T-helper 9 cell (primary cell): ENCODE results near the gene PEPD.

Source experiments
- DNase-seq: peaks from one replicate; pipeline ENCODE4 v3.0.0-alpha.2; 2020

The PEPD gene

DNA sequence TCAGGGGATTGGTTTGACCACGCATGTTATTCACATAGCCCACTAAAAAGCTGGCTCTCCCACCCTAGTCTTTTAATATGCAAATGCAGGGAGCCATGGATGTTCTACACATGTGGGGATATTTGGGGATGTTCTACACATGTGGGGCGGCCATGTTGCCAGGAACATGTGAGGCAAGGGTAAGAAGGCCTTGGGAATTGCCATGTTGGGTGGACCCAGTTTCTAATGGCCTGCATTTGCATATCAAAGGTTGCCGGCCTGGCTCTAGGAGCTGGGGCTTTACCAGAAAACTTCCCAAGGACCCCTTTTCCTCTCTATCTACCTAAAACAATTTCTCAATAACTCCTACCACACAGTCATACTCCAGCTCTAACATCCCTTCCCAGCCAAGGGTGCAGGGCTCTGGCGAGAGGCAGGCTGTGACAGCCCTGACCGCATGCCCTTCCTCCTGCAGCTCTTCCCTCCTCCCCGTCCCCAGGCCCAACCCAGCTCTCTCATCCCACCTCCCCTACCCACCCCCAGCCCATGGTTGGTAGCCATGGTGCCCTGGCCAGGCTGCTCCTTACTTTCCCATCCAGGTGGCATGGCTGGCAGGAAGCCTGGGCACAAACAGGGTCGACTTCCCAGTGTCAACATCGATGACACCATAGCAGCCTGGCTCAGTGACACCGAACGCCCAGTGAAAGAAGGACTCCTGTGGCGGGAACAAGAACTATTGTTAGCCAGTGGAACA is 11.0 kb downstream of the PEPD start:
- DNase-seq = no peak

DNA sequence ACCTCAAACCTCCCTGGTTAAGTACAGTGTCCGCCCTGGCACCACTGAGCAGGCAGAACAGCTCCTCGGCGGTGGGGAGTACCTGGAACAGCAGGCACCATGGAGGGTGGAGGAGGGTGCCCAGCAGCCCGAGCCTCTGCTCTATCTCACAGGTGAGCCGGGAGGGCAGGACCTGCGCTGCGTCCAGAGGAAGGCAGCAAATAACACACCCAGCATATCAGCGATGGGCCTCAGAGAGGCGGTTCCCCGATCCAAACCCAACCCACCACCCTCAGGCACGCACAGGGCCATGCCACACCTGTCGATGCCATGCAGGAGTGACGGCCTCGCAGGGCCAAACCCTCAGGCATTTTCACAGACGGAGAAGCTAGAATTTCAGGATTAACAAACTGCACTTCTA is 11.8 kb downstream of the PEPD start:
- DNase-seq = no peak

DNA sequence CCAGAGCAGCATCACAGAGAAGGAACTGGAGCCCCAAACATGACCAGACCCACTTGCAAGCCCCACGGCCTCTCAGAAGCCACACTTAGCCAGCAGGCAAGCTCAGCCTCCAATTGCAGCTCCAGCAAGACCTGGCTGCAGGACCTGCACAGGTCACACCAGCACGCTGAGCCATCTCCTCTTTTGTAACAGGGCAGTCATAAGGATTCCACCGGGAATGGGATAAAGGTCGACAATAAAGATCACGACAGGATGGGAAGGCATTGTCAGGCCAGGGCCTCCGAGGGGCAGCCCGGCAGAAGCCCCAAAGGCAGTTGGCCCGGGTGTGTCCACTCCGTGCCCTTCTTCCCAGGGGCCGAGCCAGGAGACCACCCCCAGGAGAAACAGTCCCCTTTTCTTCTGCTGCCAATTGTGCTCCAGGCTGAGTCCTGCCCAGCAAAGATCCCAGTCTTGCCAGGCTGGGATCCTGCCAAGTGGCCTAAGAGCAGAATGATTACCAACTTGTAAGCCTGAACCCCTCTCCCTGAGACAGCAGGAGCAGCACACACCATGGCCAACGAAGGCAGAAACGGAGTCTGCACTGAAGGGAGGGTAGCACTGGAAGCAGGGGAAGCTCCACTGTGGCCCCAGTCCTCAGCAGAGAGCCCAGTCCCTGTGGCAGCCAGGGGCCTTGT is 12.5 kb downstream of the PEPD start:
- no peak for DNase-seq

DNA sequence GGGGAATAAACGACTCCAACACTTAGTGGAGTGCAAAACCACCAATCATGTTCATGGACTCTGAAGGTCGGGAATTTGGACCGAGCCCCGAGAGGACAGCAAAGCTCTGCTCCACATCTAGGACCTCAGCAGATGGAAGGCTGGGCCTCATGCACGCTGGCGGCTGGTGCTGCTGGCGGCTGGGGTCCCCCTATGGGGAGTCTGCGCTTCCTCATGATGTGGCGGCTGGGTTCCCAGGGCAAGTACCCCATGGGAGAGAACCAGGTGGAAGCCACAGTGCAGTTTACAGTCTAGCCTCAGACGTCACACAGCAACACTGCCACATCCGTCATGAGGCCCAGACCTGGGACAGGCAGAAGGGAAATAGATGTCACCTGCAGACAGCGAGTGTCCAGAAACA is 13.2 kb downstream of the PEPD start:
- DNase-seq = no peak

DNA sequence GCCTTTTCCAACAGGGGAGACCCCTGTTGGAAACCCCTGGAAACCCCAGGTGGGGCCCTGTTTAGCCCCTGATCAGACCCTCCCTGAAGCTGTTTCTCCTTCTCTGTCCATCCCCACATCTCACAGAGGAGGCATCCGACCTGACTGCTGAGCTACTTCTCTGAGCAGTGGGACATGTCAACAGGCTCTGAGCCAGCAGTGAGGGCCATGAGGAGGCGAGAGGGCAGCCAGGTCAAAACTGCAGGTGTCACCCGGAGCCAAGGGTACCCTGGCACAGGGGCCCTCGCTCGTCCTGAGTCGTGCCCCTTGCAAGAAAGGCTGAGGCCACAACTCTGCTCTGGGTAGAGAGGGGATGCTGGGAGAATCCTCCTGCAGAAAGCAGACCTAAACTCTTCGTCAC is 13.6 kb downstream of the PEPD start:
- DNase-seq = no peak

DNA sequence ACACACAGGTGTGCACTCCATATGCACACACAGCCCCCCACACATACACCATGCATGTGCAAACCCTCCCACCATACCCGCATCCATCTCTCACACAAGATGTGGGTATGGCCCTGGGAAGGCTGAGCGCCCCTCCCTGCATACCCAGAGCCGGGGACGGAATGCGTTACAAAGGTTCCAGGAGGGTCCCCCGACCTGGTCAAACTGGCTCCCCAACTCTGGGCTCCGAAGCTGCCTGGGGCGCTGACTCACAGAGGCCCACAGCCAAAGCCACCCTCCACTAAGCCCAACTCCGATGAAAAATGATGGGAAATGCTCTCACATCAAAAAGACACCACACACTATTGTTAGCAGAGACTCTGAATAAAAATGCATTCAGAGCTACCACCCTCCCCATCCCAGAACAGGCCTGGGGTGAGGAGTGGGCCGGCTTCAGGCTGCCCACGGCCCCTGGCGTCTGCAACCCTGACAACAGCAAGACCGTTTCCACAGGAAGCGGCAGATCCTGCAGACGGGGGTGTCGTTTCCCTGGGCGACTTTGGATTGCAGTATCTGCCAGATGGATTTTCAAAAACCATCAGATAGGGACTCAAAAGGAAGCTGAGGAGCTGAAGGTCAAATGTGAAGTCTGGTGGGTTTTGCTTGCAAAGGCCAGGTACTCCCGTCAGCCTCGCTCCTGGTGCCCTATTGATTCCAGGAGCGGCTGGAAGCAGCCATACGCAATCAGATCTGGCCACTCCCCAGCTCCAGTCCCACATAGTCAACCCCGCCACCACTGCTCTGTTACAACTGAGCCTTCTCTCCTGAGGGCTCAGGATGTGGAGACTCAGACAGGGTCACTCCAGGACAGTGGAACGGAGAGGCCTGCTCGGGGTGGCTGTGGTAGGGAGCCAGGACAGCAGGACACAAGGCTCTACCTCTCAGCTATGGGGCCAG is 14.3 kb downstream of the PEPD start:
- DNase-seq = no peak

DNA sequence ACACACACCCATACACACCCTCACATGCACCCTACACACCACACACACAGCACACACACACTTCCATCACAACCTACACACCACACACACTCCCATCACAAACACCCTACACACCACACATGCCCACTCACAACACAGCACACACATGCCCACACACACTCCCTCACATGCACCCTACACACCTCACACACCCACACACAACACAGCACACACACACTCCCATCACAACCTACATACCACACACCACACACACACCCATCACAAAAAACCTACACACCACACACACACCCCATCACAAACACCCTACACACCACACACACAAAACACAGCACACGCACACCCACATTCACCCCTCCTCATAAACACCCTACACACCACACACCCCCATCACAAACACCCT is 15.1 kb downstream of the PEPD start:
- DNase-seq = no peak

DNA sequence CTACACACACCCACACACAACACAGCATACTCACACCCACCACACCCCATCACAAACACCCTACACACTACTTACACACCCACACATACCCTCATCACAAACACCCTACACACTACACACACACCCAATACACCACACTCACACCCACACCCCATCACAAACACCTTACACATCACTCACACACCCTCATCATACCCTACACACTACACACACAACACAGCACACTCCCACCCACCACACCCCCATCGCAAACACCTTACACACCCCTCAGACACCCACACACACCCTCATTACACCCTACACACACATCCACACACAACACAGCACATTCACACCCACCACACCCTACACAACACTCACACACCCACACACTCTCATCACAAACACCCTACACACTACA is 15.8 kb downstream of the PEPD start:
- DNase-seq = no peak

DNA sequence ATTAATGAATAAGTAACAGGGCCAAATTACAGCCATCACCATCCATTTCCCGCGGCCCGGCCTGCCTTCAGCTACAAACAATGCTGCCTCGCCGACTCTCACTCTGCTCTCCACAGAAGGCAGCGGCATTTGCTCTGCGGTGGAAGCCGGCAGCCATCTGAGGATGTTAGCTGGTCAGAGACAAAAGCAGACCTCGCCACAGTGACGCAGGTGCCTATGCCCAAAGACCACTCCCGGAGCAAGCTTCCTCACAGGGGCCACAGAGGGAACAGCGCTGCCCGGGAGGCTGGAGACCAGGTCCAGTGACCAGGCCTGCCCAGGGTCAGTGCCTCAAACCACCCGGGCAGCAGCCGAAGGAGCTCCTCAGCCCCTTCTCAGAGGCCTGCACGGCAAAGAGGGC is 16.4 kb downstream of the PEPD start:
- DNase-seq = no peak

DNA sequence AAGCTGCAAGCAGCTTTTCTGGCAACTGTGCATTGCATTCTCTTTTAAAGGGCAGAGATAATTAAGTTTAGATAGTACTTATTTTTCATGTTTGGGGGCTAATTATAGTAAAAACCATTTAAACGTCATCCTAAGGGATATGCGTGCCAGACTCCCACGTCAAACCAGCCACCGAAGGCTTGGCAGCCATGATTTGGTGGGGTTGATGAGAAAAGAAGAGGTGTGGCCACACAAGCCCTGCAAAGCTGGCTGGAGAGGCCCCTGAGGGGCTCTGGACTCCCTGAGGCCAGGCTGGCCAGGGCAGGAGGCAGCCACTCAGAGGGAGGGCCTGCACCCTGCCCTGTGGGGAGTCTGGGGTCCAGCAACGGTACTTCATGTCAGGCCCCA is 17.5 kb downstream of the PEPD start:
- DNase-seq = no peak

DNA sequence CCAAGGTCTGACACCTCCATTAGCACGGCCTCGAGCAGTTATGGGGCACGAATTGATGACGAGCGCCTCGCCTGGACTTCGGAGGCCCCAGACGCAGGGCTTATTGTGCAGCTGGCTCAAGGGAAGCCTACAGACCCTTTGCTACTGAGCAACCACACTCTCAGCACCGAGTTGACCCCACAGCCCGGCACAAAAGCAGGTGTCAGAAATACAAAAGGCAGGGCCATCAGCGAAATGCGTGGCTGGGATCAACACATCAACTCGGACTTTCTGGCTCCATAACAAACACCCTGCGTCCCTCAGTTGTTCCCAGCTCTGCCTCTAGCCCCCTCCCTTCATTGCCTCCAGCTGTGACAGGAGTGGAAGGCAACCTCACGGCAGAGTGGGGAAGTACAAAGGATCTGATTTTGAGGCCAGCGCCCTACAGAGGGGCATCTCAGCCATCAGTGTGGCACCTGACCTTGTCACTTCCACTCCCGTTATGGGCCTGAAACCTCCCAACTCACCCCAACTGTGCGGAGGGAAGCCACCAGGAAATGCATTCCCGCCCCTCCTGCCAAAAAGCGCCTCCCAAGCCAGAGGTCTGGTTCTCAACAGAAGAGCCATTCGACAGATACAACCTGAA is 18.0 kb downstream of the PEPD start:
- no peak for DNase-seq

DNA sequence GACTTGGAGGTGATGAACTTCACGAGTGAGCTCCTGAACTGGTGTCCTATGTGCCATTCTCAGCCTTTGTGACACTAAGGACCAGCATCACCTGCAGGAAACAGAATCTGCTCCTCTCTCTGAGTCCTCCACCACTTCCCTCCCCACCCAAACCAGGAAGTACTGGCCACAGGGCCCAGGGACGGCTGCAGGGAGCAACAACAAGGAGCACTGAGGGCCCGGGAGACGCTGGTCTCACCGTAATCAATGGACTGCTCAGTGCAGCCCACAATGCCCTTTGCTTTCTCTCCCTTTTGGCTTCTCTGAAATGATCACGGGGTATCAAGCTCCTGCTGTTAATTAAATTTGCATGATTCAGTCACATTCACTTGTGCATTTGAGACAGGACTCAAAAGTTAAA is 18.6 kb downstream of the PEPD start:
- no peak for DNase-seq

DNA sequence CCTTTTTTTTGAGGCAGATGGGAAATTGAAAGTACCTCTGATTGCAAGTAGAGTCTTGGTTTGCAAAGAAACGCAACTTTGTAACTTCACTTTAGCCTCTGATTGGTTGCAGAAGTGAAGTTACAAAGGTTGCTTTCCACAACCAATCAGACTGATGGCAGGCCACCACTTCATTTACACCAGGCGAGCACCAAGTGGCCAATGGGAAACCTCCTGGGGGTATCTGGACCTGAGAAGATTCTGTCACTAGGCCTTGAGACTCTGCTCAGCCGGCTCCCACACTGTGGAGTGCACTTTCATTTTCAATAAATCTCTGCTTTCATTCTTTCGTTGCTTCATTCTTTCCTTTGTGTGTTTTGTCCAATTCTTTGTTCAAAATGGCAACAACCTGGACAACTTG is 19.1 kb downstream of the PEPD start:
- no peak for DNase-seq

DNA sequence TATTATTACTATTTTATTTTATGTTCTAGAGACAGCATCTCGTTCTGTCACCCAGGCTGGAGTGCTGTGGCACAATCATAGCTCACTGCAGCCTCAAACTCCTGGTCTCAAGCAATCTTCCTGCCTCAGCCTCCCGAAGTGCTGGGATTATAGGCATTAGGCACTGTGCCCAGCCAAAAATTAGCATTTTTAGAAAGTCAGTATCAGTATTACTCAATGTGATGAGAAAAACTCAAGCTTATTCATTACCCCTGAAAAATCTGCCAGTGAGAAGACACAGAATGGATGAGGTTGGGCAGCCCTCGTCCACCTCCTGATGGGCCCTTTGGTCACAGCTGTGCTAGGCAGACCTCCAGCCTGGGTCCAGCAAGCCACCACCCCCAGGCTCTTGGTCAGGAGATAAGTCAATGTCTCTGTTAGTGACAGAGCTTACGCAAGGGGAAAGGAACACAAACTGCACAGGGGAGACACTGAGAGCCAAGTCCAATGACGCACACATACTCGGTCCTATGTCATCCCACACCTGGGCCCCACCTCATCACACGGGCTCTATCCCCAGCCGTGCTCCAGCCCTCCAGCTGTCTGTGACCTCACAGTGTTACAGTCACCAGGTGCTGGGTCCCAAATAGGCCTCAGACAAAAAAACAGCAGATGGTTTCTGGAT is 19.8 kb downstream of the PEPD start:
- DNase-seq = no peak

DNA sequence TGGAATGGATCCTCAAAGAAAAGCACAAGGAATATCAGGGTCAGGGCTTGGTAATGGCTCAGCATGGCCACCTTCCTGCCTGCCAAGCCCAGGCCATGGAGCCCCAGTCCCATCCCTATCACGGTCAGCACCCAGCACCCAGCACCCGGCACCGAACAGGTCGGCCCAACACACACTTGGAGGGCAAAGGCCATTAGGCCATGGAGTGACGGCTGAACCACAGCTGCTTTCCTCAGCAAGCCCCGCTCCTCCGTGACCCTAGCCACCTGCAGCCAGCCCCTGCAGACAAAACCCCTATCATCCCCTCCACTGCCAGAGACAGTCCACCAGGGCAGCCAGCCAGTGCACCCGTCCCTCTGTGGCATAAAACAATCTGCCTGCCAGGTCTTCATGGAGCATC is 20.6 kb downstream of the PEPD start:
- no peak for DNase-seq

DNA sequence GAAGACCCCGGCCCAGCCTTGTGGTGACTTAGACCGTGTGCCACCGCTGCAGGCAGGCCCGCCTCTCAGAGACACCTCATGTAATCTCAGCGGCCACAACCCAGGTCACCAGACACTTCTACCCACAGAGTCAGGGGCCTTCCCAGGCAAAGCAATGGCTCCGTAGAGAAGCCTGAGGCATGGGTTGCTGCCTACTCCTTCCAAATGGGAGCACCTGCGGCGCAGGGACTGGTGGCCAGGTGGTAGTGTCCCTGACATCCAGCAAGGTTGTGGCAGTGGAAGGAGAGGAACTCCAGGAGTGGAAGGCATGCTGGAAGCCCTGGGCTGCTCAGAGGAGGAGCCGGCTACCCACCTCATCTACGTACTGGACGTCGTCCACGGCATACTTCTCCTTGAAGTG is 21.0 kb downstream of the PEPD start:
- DNase-seq = no peak

DNA sequence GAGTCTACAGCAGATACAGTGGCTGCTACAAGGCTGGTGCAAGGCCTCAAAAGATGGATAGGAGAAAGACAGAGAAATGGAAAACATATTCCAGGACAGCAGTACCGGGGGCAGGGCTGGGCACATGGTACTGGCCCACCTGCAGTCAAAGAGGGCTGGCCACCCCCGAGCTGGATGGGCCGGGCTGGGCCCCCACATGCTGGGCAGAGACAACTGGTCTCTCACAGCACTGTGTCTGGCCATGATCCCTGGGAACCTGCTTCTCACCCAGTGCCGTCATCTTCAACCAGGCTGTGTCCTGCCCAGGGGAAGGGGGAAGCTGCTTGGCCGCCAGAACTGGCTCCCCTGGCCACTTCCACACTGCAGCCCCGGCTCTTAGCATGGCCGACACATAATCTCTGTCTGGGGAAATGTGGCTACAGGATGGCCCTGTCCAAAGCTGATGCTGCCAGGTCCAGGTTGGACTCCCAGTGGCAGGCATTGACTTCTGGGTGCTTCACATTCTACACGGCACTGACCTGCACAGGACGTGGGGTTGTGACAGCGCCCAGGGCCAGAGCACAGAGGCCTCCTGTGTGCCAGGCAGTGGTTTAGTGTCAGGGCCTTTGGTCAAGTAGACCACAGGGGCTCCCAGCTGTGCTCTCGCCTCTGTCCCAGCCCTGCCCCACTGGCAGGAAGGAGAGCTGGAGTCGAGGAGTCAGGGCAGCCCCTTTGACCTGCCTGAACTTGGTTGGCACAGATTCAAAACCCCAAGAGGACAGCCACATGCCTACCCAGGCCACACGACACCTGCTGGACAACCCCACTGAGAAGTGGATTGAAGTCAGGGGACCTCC is 21.7 kb downstream of the PEPD start:
- no peak for DNase-seq

DNA sequence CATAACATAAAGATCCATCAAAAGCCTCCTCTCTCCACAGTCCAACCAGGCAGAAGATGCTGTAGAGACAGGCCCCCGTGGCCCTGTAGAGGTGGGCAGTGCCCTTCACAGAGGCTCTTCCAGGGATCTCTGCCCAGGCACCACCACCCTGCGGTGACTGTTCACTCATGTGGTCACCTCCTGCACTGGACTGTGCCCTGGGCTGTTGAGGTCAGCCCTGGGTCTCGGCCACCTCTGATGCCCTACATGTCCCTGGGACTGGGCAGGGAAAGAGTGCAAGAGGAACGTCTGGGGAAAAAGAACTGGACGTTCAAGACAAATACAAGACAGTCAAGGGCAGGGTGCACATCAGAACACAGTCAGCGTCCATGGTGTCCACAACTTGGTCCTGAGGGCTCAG is 22.3 kb downstream of the PEPD start:
- no peak for DNase-seq

DNA sequence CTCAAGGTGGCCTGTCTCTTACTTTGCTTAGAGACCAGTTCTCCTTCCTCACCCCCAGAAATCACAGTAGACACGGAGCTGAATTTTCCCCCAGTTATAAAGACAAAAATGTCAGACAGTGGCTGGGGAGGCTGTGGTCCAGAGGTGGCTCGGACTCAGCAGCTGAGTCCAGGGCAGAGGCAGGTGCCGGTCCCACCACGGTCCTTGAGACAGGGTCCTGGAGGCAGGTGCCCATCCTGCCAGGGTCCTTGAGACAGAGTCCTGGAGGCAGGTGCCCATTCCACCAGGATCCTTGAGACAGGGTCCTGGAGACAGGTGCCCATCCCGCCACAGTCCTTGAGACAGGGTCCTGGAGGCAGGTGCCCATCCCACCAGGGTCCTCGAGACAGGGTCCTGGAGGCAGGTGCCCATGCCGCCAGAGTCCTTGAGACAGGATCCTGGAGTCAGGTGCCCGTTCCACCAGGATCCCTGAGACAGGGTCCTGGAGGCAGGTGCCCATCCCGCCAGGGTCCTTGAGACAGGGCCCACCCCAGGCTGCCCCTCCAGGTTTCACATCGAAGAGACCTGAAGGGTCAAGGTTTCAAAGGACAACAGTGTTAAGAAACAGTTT is 23.1 kb downstream of the PEPD start:
- DNase-seq = no peak

DNA sequence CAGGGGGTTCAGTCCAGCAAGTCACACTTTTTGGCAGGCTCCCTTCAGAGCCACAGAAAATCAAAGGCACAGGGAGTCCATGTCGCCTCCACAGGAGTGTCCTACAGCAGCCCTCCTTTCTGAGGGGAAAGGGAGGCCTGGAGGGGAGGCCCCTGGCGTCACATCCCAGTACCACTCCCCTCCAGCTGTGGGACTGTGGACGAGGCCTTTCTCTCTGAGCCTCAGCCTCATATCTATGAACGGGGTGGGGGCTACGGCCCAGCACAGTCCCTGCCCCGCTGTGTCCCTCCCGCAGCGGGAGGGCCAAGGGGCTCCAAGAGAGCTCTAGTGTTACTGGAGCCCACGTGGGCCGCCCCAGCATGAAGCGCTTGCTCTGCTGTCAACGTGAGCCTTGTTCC is 23.8 kb downstream of the PEPD start:
- DNase-seq = no peak

DNA sequence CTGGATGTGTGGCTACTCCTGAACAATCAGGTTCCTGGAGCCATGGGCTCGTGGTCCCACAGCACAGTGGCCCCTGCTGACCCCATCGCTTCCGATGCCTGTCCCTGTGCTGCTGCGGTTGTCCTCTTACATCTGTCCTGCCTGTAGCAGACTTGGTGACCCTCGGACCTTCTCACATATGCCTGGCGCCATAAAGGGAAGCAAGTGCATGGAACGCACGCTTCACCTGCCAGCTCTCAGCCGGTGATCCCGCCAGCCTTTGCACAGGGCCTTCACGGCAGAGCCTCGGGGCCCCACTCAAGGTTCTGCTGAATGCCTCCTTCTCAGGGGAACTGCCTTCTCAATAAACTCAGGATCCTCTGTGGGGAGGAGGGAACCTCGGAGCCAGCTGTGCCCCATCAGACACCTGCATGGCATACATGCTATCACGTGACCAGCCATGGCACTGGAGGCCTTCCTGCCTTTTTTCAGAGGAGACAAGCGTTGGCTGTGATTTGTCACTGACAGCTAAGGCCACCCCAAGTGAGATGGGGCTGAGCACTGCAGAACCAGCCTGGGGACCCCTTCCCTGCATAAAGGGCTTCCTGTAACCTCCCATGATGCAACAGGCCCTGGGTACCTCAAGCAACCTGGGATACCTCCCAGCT is 24.3 kb downstream of the PEPD start:
- no peak for DNase-seq
